NCI-H510A (cell line): ENCODE data around the gene BMS1.
"Not testable (repeated sequence)": the region's sequence is repeated elsewhere in the genome, so short reads cannot be mapped to it uniquely, and the experiment has no call there.

ENCODE experiments used
- DNase-seq: peaks from one replicate; lab custom pipeline; 2025; lab: John Stamatoyannopoulos, UW

Gene BMS1

DNA sequence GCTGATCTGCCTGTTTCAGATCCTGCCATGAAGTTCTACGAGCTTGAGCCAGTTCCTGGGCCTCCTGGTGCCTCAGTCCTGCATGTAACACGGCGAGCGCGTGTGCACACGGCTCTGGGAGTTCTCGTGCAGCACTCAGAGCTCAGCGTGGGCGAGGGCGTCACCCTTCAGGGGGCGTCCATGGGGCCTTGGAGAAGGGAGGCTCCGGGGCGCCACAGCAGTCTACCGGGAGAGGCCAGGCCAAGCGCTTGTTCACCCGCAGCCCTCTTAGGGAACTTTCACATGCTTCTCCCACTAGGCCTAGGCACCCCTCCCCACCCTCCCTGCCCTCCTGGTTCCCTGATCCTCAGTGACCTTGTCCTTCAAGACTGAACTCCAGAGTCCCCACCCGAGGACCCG lies 83.1 kb downstream of the BMS1 start:
- DNase-seq, result no peak

- DNase-seq, result no peak
Measured at GRCh38 chr10:42866115-42866995, 83.8 kb downstream of the BMS1 start.

DNA sequence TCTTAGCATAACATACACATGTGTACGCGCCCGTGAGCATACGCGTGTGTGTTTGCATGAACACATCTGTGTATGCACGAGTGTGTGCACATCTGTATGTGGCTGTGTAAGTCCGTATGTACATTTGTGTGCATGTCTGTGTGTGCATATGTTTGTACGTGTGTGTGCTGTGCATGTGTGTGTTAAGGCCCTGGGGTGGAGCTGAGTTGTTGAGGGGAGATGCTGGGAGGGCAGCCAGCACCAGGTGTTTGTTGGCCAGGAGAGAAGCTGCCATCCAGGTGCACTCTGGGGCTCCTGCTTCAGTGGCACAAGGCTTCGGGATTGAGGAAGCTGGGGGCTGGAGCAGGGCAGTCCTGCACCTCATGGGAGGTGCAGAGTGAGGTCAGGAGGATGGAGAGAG lies 85.0 kb downstream of the BMS1 start:
- no peak for DNase-seq

DNA sequence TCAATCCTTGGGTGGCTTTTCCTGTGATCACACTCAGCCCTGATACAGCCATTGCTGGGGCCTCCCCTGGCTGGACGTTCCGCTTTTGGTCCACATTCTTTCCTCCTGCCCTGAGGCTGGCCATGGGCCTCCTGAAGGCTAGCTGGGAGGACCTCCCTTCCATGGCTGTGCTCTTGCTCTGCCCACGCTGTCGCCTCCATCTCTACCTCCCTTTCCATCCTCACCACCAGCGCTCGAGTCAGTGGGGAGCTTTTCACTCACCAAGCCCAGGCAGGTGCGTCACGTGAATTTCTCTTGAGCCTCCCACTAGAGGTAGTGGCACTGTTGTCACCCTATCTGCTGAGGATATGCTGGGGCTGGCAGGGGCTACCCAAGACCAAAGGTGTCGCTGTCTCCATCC lies 85.9 kb downstream of the BMS1 start:
- DNase-seq, result no peak

GRCh38 chr10:42869977-42870350 lies 87.4 kb downstream of the BMS1 start:
- no peak for DNase-seq

- DNase-seq, result not testable (repeated sequence)
Measured at GRCh38 chr10:42871138-42871641, 88.6 kb downstream of the BMS1 start.

- DNase-seq, result no peak
Measured at GRCh38 chr10:42871823-42872222, 89.2 kb downstream of the BMS1 start.

- no peak for DNase-seq
Measured at GRCh38 chr10:42872865-42873435, 90.4 kb downstream of the BMS1 start.

GRCh38 chr10:42874713-42875387 lies 92.3 kb downstream of the BMS1 start:
- no peak for DNase-seq

GRCh38 chr10:42875388-42875755 lies 92.8 kb downstream of the BMS1 start:
- DNase-seq, result no peak

- no peak for DNase-seq
Measured at GRCh38 chr10:42875798-42876341, 93.3 kb downstream of the BMS1 start.

DNA sequence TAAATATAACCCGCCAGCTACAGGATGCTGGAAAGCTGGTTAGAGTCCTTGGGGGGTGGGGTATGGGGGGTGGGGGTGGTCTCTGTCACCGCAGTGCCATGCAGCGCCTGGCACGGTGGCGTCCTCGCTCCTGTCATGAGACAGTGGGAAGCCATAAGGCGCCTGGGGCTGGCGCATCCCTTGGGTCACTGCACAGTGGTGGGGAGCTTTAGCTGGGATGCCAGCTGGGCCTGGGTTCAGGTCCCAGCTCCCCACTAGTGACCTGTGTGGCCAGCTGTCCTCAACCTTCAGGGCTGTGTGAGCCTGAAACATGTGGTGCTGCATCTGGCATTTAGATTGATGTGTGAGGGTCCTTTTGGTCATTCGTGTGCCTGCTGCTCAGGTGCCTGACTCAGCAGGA lies 93.9 kb downstream of the BMS1 start:
- DNase-seq, result no peak

DNA sequence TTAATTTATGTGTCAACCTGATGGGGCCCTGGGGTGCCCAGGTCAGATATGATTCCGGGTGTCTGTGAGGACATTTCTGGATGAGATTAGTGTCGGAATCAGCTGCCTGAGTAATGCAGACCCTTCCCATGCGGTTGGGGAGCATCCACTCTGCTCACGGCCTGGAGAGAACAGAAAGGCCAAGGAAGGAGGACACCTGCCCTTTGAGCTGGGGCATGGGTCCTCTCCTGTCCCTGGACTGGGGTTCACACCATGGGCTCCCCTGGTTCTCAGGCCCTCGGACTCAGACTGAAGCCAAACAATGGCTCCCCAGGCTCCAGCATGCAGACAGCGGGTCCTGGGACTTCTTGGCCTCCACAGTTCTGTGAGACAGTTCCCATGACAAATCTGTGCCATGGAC lies 94.3 kb downstream of the BMS1 start:
- no peak for DNase-seq

DNA sequence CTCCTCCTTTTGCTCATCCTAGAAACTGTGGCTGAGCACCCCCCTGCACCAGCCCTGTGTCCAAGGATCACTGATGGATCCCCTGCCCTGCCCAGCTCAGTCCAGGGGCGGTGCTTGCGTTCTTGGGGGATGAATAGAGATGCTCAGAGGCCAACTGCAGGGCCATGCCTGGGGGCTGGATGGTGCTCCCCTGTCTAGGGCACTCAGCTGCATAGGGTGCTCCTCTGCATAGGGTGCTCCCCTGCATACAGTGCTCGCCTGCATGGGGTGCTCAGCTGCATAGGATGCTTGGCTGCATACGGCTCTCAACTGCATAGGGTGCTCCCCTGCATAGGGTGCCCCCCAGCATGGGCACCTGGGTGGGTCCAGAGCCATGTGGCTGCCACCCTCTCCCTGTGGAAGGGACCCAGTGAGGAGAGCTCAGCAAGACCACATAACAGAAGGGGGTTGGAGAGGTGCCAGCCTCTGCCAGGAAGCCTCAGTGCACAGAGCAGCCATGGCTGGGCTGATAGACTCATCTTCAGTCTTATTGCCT lies 95.0 kb downstream of the BMS1 start:
- DNase-seq, result no peak

DNA sequence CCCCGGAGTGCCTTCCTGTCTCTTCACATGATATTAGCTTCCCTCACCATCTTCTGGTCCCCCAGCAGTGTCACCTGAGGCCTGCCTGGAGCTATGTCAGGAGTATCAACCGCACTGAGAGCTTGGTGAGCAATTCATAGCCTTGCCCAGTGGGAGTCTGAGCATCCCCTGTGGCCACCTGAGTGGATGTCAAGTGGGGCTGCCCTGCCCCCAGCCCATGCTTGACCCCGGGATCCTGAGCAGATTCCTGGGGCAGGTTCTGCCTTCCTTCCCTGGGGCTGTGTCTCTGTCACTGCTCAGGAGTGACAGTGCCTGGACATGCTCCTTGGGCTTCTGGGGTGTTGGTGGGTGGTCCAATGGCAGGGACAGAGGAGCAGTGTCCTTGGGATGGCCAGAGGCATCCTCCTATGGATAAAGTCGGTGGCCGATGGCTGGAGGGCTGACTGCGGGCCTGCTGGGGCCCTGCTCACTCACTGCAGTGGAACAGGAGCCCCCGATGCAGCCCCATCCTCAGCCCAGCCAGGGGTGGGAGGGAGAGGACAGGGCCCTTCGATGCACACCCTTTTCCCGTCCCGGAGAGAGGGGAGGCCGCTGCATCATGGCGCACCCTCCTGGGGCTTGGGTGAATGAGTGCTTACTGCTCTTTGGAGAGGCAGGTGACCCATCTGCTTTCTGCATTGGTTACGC lies 95.7 kb downstream of the BMS1 start:
- DNase-seq, result no peak

GRCh38 chr10:42878821-42879195 lies 96.2 kb downstream of the BMS1 start:
- no peak for DNase-seq

DNA sequence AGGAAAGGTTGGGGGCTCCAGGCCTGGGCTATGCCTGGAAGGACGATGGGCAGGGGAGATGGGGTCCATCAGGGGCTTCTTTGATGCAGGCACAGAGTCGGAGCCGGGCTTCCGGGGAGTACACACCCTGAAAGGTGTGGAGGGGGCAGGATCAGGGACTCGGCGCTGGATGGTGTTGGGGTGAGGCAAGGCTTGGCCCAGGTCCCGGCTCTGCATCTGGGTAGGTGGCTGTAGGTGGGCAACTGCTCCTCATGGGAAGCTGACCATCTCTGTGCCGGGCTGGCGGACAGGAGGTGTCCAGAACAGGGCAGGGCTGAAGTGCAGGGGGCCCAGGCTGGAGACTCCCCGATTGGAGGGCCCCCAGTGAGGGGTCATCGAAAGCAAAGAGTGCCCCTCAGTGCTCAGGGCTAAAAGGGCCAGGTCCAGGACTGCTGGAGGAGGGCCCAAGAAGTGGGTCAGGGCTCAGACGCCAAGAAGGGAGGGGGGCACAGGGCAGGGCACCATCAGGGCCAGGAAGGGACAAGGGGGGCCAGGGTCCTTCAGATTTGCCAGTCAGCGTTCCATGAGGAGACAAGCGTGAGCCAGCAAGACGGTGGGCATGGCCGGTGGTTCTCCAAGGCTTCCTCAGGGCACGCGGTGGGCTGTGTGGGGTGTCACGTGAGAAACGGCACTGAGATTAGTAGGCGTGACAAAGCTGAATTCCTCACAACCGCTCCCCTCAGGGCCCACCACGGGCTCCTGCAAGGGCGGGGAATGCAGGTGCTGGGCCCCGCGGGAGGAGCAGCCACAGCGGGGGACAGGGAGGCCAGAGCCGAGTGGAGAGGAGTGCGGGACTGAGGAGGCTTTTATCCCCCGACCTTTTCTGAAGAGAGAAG lies 97.0 kb downstream of the BMS1 start:
- no peak for DNase-seq

DNA sequence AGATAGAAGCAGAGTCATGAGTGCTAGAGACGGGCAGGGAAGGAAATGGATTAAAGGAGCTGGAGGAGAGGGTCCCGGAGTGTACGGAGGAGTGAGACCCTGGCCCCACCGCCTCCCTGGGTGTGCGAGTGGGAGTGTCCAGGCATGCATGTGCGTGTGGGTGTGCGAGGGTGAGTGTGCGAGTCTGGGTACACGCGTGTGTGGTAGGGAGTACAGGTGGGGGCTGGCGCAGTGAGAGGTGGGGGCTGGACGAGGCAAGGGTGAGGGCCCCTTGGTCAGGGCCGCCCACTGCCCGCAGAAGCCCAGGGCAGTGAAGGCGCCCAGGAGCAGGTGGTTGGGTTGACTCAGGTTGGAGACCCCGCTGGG lies 97.6 kb downstream of the BMS1 start:
- no peak for DNase-seq

GRCh38 chr10:42882597-42882996 lies 100.0 kb downstream of the BMS1 start:
- no peak for DNase-seq
